ENCODE measurements around the gene CYP4A22. TPM values are rescaled to one million over a fixed set of nuclear protein-coding genes. Genes with fewer than 3 reads are reported as not detected.
"Not testable (repeated sequence)": the region's sequence is repeated elsewhere in the genome, so short reads cannot be mapped to it uniquely, and the experiment has no call there.

Gene CYP4A22
- polyA plus RNA-seq (2011; rRNA removed) (not detected in 2 replicates), polyA plus RNA-seq (2017; fragmentation: RNase III; extraction: RNeasy Plus Mini Kit Qiagen cat#74134 plus additional on column Dnase treatment) (not detected in 3 replicates), polyA minus RNA-seq (2011; rRNA and poly(A)+ RNA removed) (not detected in 2 replicates)
- polyA plus RNA-seq (2012; cell fraction: cytosol; rRNA removed) = not detected in 2 replicates
- not detected in 2 replicates for polyA plus RNA-seq (2012; cell fraction: nucleus; rRNA removed)

GRCh38 chr1:47137198-47137597 is at the start of gene CYP4A22:
CYP4A22 (plus strand) TSS chr1:47137441; CDS start chr1:47137486, 45 bp downstream.
- Histone ChIP-seq H3K4me1 (no peaks in the 10 kb centered on the region), H3K4me3 (no peak within 1 kb of the TSS), H3K4me2 (no peak within 1 kb of the TSS), H3K9me3 (no peaks in the 10 kb centered on the region), H3K27ac (no peak within 1 kb of the TSS)
- ChIA-PET POLR2A (no interaction called here), CTCF (no interaction called here)
- ATAC-seq (no peak), FAIRE-seq (no peak), DNase-seq (ENCODE audit: low read depth in 1 of 2, low spot score in 1 of 2) (no peak)
- TF ChIP-seq NR3C1 (IDR thresholded peaks at IDR 0.05) = no peak
- no peak for TF ChIP-seq EP300 (IDR thresholded peaks at IDR 0.05)
- TF ChIP-seq MAZ (IDR thresholded peaks at IDR 0.05; ENCODE audit: borderline replicate concordance, low read depth, low read length) = no peak
- TF ChIP-seq MYC (IDR thresholded peaks at IDR 0.05; ENCODE audit: borderline replicate concordance, low read length) = no peak
- TF ChIP-seq ZSCAN20 (CRISPR knock-in tag; IDR thresholded peaks at IDR 0.05) = no peak
- TF ChIP-seq RARB (CRISPR knock-in tag; IDR thresholded peaks at IDR 0.05) = no peak
- TF ChIP-seq REST (IDR thresholded peaks at IDR 0.05) = no peak
- TF ChIP-seq HES2 (IDR thresholded peaks at IDR 0.05) = no peak
- TF ChIP-seq FOSL2 (IDR thresholded peaks at IDR 0.05) = no peak
- TF ChIP-seq FOSL2 (CRISPR knock-in tag; IDR thresholded peaks at IDR 0.05) = no peak
- TF ChIP-seq HMGXB4 (CRISPR knock-in tag; IDR thresholded peaks at IDR 0.05; ENCODE audit: borderline replicate concordance) = no peak
- no peak for TF ChIP-seq EHF (CRISPR knock-in tag; IDR thresholded peaks at IDR 0.05)
- TF ChIP-seq POLR2AphosphoS2 (conservative IDR thresholded peaks at IDR 0.05; ENCODE audit: low read length) = no peak
- no peak for TF ChIP-seq RAD21 (conservative IDR thresholded peaks at IDR 0.05 in 1 of 2, IDR thresholded peaks at IDR 0.05 in 1 of 2)
- TF ChIP-seq ESRRA (IDR thresholded peaks at IDR 0.05; ENCODE audit: borderline replicate concordance, low read length) = no peak
- TF ChIP-seq CTCF (IDR thresholded peaks at IDR 0.05) = no peak
- TF ChIP-seq KDM5A (IDR thresholded peaks at IDR 0.05) = no peak
- no peak for TF ChIP-seq CEBPB (IDR thresholded peaks at IDR 0.05)
- TF ChIP-seq HOXB5 (CRISPR knock-in tag; IDR thresholded peaks at IDR 0.05) = no peak
- WGBS (ENCODE audit: missing lambda C conversion rate) = 4% methylated on average over 2 of the region's 4 CpGs

GRCh38 chr1:47089356-47089755 is 47.9 kb upstream of the CYP4A22 start:
- CTCF ChIA-PET, POLR2A ChIA-PET: not testable (repeated sequence)
- peak in 1 of 2 experiments; percentile 15 for DNase-seq (ENCODE audit: low read depth in 1 of 2, low spot score in 1 of 2)

More at GRCh38 chr1:47089356-47089755, 47.9 kb upstream of the CYP4A22 start:
- ATAC-seq = 0 out of 6 replicates have a peak, but pooled peaks of 1 of the 2 experiments have one; percentile 47
- not testable (repeated sequence) for H3K9me3 ChIP-seq, H3K27ac ChIP-seq, H3K4me3 ChIP-seq, H3K4me1 ChIP-seq, H3K4me2 ChIP-seq, FAIRE-seq
- peak; percentile 48 for TF ChIP-seq CTCF (IDR thresholded peaks at IDR 0.05)
- peak in 1 of 2 experiments; percentile 25; a peak in 1 of 5 replicates for TF ChIP-seq RAD21 (conservative IDR thresholded peaks at IDR 0.05 in 1 of 2, IDR thresholded peaks at IDR 0.05 in 1 of 2)
- WGBS (ENCODE audit: missing lambda C conversion rate) = 0% methylated on average over 3 of the region's 3 CpGs

All from A549 (cell line).